HG03432 (cell line): ENCODE measurements around the gene B4GALNT4.
"Not testable (repeated sequence)": the region's sequence is repeated elsewhere in the genome, so short reads cannot be mapped to it uniquely, and the experiment has no call there.

Source experiments
- ATAC-seq: cut with Tn5 transposase; IDR thresholded peaks from one replicate; pipeline ENCODE4 v1.9.1; 2021; ENCODE audit warnings: mild to moderate bottlenecking, moderate library complexity; ENCODE audit not compliant: unreplicated experiment

Gene B4GALNT4

GRCh38 chr11:334264-334994 lies 34.9 kb upstream of the B4GALNT4 start:
- ATAC-seq: no peak

GRCh38 chr11:335779-336658 lies 33.3 kb upstream of the B4GALNT4 start:
- ATAC-seq: no peak

GRCh38 chr11:336659-337198 lies 32.6 kb upstream of the B4GALNT4 start:
- ATAC-seq: no peak

GRCh38 chr11:337711-338110 lies 31.6 kb upstream of the B4GALNT4 start:
- no peak for ATAC-seq

GRCh38 chr11:339963-340362 lies 29.3 kb upstream of the B4GALNT4 start:
- no peak for ATAC-seq

- ATAC-seq: no peak
Observed at GRCh38 chr11:340539-341512, 28.5 kb upstream of the B4GALNT4 start.

- no peak for ATAC-seq
Observed at GRCh38 chr11:342328-342727, 27.0 kb upstream of the B4GALNT4 start.

GRCh38 chr11:344836-345578 lies 24.3 kb upstream of the B4GALNT4 start:
- no peak for ATAC-seq

- ATAC-seq: no peak
Observed at GRCh38 chr11:346529-346928, 22.8 kb upstream of the B4GALNT4 start.

GRCh38 chr11:349270-349954 lies 19.9 kb upstream of the B4GALNT4 start:
- not testable (repeated sequence) for ATAC-seq

GRCh38 chr11:350033-350722 lies 19.1 kb upstream of the B4GALNT4 start:
- not testable (repeated sequence) for ATAC-seq

- no peak for ATAC-seq
Observed at GRCh38 chr11:350723-351255, 18.5 kb upstream of the B4GALNT4 start.

GRCh38 chr11:351411-351810 lies 17.9 kb upstream of the B4GALNT4 start:
- no peak for ATAC-seq

GRCh38 chr11:352456-353031 lies 16.8 kb upstream of the B4GALNT4 start:
- ATAC-seq: no peak

- ATAC-seq: no peak
Observed at GRCh38 chr11:353179-353873, 16.0 kb upstream of the B4GALNT4 start.

- ATAC-seq: peak; percentile 67
Observed at GRCh38 chr11:355581-356458, 13.5 kb upstream of the B4GALNT4 start.

- ATAC-seq: no peak
Observed at GRCh38 chr11:356610-357009, 12.7 kb upstream of the B4GALNT4 start.
